ENCODE results near the gene CHRNA3.

The CHRNA3 gene

DNA sequence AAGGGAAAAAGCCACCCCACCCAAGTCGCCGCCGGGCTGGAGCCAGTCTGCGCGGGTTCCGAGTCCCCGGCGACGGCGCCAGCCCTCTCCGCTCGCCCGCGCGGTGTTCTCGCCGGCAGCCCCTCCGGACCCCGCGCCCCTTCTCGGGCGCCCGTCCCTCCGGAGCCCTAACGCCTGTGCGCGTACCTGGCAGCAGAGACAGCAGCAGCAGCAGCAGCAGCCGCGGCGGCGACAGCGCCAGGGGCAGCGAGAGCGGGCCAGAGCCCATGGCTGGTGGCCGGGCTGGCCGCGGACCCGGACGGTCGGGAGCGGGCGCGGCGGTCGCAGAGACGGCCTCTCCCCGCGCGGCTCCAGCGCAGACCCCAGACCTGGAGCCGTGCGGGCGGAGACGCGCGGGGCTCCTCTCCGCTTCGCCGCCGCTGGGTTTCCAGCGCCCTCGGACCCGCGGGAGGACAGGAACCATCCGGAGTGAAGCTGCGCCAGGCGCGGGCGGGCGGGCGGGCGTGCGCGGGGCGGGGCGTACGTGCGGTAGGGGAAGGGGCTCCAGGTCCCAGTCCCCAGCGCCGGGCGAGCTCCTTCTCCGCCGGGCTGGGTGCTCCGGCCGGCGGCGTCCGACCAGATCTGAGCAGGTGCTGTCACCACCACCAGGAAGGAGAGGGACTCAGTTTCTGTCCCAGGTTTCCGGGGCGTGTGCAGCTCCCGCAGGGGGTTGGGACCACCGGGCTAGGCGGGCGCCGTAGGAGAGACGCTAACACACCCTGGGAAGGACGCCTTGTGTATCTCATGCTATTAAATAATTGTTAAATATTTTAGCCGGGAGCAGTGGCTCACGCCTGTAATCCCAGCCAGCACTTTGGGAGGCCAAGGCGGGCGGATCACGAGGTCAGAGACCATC is at the start of gene CHRNA3:
TSS of gene CHRNA3 (minus strand) at position 470 of the 895 bp plus-strand sequence. CDS start at position 268, 202 bp downstream.
- no peak for DNase-seq (ENCODE audit: low spot score)

DNA sequence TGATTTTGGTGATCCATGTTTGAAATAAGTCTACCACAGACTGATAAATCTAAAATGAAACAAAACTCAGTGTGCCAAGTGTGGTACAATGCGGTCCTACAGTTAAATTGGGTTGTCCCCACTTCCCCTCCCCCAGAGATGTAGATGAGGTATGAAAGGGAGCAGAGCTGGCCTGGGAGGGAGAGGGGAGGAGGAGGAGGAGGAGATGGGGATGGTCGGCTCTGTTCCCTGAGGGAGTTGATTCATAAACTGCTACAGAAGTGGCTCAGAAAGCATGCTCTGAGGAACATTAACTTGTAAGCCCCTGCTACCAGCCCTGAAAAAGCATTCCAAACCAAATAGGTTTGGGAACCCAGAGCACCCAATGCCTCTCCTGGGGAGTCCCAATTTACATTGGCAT is 48.2 kb upstream of the CHRNA3 start:
- no peak for DNase-seq (ENCODE audit: low spot score)

DNA sequence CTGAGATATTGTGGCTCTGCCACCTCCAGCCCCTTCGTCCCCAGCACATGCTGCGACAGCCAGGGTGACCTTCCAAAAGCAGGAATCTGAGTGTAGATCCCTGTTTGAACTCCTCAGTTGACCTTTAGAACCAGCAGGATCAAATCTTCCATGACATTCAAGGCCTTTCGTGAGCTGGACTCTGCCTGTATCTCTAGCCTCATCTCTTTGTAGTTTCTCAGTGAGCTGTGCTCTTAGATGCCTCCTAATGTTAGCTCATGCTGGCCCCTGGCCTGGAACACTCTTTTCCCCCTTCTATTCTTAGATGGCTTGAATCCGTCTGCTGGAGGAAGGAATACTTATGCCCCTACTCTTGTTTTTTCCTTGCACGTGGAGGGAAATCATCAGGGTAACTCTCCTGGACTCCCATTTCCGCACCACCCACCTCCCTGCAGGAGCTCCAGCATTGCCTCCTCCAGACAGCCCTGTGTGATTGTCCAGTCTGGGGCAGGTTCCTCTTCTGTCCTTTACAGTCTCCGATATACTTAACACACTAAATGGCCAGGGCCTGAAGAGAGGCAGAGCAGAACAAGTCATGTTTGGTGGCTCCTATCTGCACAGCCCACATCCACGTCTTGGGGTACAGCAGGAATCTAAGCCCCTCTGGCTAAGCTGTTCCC is 46.9 kb upstream of the CHRNA3 start:
- DNase-seq (ENCODE audit: low spot score) = no peak

DNA sequence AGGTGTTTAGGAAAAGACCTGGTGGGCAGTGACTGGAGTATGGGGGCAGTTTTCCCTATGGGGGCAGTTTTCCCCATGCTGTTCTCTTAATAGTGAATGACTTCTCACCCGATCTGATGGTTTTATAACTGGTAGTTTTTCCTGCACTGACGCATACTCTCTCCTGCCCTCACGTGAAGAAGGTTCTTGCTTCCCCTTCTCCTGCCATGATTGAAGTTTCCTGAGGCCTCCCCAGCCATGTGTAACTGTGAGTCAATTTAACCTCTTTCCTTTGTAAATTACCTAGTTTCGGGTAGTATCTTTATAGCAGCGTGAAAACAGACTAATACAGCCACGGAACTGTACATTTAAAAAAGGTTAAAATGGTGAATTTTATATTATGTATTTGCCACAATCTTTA is 45.2 kb upstream of the CHRNA3 start:
- no peak for DNase-seq (ENCODE audit: low spot score)

DNA sequence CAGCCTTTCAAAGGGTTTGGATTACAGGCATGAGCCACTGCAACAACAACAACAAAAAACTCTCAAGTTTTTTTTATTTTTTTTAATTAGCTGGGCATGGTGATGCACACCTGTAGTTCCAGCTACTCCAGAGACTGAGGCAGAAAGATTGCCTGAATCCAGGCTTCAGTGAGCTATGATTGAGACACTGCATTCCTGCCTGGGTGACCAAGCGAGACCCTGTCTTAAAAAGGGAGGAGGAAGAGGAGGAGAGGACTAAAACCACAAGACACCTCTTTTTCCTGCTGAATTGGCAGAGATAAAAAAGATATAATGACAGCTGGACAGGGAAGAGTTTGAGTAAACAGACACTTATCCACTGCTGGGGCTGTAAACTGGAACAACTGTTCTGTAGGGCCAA is 42.9 kb upstream of the CHRNA3 start:
- no peak for DNase-seq (ENCODE audit: low spot score)

- no peak for DNase-seq (ENCODE audit: low spot score)
These were observed 41.2 kb upstream of the CHRNA3 start for GRCh38 chr15:78662028-78662427.

DNA sequence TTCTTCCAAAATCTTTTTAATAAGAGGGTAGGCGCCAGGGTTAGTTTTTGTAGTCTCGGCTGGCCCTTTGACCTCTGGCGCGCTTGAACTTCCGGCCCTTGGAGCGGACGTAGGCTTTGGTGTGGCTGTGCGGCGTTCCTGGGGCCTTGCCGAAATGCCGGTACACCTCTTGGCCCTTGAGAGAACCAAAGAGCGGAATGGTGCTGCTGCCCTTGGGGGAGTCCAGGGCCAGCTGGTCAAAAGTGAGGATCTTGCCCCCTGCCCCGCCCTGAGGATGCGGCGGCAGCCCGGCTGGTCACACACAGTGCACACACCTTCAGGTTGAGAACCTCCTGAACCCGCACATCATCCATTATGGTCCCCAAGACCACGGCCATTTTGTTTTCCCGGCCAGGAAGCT is 40.2 kb upstream of the CHRNA3 start:
- no peak for DNase-seq (ENCODE audit: low spot score)

GRCh38 chr15:78660584-78660983 is 39.8 kb upstream of the CHRNA3 start:
- DNase-seq (ENCODE audit: low spot score) = no peak

GRCh38 chr15:78658823-78659222 is 38.0 kb upstream of the CHRNA3 start:
- DNase-seq (ENCODE audit: low spot score) = no peak

DNA sequence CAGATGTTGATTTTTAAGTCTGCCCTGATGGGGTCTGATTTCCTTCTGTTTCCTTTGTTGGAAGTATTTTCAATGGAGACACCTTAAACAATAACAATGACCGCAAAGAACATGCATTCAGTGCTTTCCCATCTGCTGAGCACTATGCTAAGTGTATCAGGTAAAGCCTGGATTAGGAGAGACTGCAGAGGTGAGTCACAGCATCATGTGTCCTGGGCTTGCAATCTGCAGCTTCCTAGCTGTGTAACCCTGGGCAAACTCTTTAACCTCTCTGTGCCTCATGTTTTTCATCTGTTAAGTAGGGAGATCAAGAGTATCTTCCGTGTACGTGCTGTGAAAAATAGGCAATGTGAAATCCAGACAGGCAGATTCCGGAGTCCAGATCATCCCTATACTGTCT is 33.5 kb upstream of the CHRNA3 start:
- DNase-seq (ENCODE audit: low spot score) = no peak

DNA sequence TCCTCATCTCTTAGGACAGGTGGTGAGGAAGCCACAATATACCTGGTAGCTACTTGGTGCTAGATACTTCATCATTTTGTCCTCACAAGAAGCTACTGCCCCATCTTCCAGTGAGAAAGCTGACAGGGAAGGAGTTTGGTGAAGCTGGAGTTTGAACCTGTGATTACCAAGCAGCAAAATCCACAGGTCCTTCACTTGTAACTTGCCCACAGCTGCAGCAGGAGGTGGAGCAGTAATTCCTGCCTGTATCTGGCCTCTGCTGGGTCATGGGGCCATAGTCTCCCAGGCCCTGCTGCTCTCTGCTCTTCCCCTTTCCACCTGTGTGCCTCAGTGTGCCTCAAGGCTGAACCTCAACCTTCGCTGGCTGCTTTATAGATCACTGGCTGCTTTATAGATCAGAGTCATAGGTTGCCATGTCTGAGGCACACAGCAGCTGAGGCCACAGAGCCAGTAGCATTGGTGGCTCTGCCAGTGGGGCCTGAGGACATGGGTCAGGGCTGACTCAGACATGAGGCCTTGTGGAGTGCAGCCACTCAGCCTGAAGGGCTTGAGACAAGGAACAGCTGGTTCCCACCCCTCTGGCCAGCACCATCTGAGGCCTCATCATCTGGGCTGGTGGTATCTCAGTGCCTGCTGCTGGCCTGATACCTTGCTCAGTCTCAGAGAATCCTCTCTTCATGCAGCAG is 31.3 kb upstream of the CHRNA3 start:
- DNase-seq (ENCODE audit: low spot score) = no peak

- no peak for DNase-seq (ENCODE audit: low spot score)
These were observed 30.2 kb upstream of the CHRNA3 start for GRCh38 chr15:78651007-78651406.

GRCh38 chr15:78650022-78650421 is 29.2 kb upstream of the CHRNA3 start:
- no peak for DNase-seq (ENCODE audit: low spot score)

- DNase-seq (ENCODE audit: low spot score) = no peak
These were observed 24.2 kb upstream of the CHRNA3 start for GRCh38 chr15:78645009-78645408.

DNA sequence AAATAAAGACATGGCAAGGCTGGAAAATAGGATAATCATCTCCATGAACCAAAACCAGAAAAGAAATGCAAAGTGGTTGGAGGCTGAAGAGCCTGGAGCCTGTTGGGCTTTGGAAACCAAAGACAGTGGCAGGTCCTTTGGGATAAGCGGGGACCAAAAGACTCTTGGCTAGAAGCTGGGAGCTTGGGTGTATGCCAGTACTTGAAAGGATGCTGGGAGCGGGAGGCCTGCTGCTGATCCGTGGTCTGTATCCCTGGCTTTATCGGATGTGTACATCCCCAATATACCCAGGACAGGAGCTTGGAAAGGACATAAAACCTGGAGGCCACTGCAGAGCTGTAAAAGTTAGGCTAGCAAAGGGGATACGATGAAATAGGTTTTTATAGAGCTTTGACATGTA is 21.5 kb upstream of the CHRNA3 start:
- no peak for DNase-seq (ENCODE audit: low spot score)

GRCh38 chr15:78641749-78642275 is 21.0 kb upstream of the CHRNA3 start:
- no peak for DNase-seq (ENCODE audit: low spot score)

DNA sequence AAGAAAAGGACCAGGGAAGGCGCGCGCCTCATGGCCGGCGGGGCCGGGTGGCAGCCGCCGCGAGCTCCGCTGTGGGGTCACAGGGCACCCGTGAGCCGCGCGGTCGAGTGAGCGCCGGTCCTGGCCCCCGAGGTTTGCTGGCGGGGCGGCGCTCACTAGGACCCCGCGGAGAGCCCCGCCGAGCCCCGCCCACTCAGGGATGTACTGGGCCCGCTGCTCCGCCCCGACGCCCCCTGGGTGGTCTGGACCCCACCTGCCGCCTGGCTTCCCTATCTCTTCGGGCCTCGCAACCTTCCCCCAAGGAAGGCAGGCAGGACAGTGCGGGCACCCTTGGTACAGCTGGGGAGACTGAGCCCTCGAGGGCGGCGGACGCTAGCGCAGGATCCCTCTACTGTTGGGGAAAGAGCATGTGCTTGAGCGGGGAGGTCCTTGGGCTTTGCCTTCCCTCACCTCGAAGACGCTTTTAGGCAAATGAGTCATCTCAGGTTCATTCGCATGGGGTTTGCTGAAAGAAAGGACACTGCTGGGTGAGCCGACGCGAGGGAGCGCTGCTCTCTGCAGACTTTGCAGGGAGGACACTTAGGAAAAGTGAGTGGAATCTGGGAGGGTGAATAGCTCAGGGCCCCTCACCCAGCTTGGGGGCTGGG is 20.4 kb upstream of the CHRNA3 start, which contains the start of gene CHRNB4:
TSS of gene CHRNB4 (minus strand) at position 109 of the 647 bp plus-strand sequence. CDS start at position 32, 77 bp downstream.
- DNase-seq (ENCODE audit: low spot score) = no peak

GRCh38 chr15:78640527-78641101 is 19.8 kb upstream of the CHRNA3 start:
- no peak for DNase-seq (ENCODE audit: low spot score)

- DNase-seq (ENCODE audit: low spot score) = peak; percentile 50
These were observed 18.0 kb upstream of the CHRNA3 start for GRCh38 chr15:78638658-78639314.

DNA sequence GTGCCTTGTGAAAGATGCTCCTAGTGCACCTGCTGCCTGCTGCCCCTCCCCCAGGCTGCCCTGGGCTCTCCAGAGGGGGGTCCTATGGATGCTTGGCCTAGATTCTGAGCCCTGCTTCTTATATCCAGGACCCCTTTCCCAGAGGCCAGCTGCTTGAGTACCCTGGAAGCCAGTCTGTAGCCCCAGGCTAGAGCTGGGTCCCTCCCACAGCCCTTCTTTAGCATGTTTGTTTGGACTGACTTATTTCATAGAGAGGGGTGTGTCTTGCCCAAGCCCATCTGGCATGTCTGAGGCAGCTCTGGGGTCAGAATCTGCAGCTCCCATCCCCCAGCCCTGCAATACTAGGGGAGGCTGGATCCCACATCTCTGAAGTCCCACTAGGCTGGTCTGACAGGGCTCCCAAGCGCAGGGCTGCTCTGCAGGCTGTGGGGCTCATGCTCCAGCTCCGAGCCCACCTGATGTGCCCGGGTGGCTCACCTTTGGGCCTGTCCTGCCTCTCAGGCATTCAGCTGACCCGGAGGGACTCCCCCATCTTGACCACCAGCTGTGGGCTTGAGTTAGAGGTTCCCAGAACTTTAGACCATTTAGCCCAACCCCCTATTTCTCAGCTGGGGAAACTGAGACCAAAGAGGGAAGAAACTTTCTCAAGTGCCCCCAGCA is 17.1 kb upstream of the CHRNA3 start:
- no peak for DNase-seq (ENCODE audit: low spot score)

All from SW480 (cell line).